Heart left ventricle (tissue), 13 donors: ENCODE measurements around the gene FAM20C.

Experiments used
- POLR2A ChIP-seq, 2 donors: fragments of 450-650 bp; IDR thresholded peaks; one replicate each; pipeline ENCODE4 v1.6.1; 2017; ENCODE audit warnings: antibody characterized with exemption in 2 of 2, mild to moderate bottlenecking in 2 of 2, moderate library complexity in 2 of 2
- TF ChIP-seq, protein P1 (sequence below), 12 donors: fragments of 200-600 bp; sonication (generic) in 4 of 12; IDR thresholded peaks; one replicate each; pipeline versions ENCODE4 v1.5.0 to v1.8.0; 2018 to 2022; ENCODE audit warnings: antibody characterized with exemption in 12 of 12, mild to moderate bottlenecking in 5 of 12
- donor health status: ischemic (EF 13 %, LVEDD 7.1; RV severe dilation, severe dysfunction).
- donor health status: DM: no; HTN: yes; CAD: no.
- donor health status: DM: no; HTN: no; CAD: no.
- donor health status: ischemic (EF 25% LVEDD 6.9; RV normal size, moderate dysfunction).
- donor health status: ischemic (EF 25% LVEDD 5.7; RV mildly dilated, moderate dysfunction).
- donor health status: ischemic (EF 35%, LVEDD 5.7; RV mildly dilated, moderate dysfunction).
- donor health status: nonischemic (EF 11% LVEDD 7.7; RV severe dilation, severe dysfunction).
- donor health status: DM: yes; HTN: yes; CAD: no.
- donor health status: PGD.
- donor health status: ischemic (EF 29% LVEDD 5.4; RV normal size, mild dysfunction).
- donor health status: nonischemic (EF 23%, LVEDD 6.1; RV moderate dilation, normal function).

DNA sequence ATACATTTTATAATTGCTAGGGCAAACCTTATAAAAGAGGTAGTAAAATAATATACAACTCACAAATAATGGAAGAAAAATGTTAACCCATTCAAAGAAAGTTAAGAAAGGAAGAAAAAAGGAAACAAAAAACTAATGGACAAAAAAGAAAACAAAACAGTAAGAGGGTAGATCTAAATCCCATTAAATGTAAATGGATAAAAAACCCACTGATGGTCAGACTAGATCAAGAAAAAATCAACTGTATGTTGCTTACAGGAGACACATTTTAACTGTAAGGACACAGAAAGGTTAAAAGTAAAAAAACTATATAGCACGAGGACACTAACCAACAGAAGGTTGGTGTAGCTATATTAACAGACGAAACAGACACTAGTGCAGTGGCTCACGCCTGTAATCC lies 115.6 kb downstream of the FAM20C start:
- TF ChIP-seq, protein P1, sequence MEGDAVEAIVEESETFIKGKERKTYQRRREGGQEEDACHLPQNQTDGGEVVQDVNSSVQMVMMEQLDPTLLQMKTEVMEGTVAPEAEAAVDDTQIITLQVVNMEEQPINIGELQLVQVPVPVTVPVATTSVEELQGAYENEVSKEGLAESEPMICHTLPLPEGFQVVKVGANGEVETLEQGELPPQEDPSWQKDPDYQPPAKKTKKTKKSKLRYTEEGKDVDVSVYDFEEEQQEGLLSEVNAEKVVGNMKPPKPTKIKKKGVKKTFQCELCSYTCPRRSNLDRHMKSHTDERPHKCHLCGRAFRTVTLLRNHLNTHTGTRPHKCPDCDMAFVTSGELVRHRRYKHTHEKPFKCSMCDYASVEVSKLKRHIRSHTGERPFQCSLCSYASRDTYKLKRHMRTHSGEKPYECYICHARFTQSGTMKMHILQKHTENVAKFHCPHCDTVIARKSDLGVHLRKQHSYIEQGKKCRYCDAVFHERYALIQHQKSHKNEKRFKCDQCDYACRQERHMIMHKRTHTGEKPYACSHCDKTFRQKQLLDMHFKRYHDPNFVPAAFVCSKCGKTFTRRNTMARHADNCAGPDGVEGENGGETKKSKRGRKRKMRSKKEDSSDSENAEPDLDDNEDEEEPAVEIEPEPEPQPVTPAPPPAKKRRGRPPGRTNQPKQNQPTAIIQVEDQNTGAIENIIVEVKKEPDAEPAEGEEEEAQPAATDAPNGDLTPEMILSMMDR (IDR thresholded peaks at IDR 0.05) = no peak
- TF ChIP-seq POLR2A (IDR thresholded peaks at IDR 0.05) = no peak
